Keratinocyte (primary cell): ENCODE results near the gene ZEB2.

Experiments used
- EZH2 ChIP-seq: IDR thresholded peaks from one replicate; pipeline ENCODE4 v1.6.1; 2012; ENCODE audit warnings: inconsistent platforms, mild to moderate bottlenecking, low read length, moderate library complexity
- TF ChIP-seq, protein P1 (sequence below), 3 experiments: IDR thresholded peaks in 1 of 3; conservative IDR thresholded peaks in 1 of 3; optimal IDR thresholded peaks in 1 of 3; 2 replicates in 2 of 3; 3 replicates in 1 of 3; pipeline versions ENCODE3 to v1.5.1; 2011; ENCODE audit warnings: low read length in 3 of 3, mild to moderate bottlenecking in 3 of 3, moderate library complexity in 2 of 3, control low read depth in 1 of 3, inconsistent platforms in 1 of 3; ENCODE audit not compliant: insufficient read depth in 2 of 3; ENCODE audit errors: extremely low read depth in 1 of 3

DNA sequence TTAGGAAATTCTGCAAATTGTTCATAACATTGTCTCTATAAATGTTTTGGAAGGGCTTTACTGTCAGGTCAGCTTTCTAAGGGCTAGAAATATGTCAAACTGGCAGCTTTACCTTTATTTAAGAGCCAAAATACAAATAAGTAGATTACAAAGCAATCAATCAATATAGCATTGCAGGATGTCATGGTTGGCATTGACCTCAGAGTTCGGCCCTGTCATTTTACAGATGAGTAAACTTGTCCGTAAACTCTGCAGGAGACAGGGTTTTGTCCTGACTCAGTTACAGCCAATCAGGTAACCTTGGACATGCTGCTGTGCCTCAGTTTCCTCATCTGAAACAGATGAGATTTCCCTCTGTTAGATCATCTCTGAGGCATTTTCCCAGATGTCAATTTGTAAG lies 25.9 kb upstream of the ZEB2 start:
- TF ChIP-seq, protein P1, sequence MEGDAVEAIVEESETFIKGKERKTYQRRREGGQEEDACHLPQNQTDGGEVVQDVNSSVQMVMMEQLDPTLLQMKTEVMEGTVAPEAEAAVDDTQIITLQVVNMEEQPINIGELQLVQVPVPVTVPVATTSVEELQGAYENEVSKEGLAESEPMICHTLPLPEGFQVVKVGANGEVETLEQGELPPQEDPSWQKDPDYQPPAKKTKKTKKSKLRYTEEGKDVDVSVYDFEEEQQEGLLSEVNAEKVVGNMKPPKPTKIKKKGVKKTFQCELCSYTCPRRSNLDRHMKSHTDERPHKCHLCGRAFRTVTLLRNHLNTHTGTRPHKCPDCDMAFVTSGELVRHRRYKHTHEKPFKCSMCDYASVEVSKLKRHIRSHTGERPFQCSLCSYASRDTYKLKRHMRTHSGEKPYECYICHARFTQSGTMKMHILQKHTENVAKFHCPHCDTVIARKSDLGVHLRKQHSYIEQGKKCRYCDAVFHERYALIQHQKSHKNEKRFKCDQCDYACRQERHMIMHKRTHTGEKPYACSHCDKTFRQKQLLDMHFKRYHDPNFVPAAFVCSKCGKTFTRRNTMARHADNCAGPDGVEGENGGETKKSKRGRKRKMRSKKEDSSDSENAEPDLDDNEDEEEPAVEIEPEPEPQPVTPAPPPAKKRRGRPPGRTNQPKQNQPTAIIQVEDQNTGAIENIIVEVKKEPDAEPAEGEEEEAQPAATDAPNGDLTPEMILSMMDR (optimal IDR thresholded peaks at IDR 0.05 in 1 of 3, IDR thresholded peaks at IDR 0.05 in 1 of 3, conservative IDR thresholded peaks at IDR 0.05 in 1 of 3; ENCODE audit: extremely low read depth in 1 of 3, insufficient read depth in 2 of 3, low read length in 3 of 3) = no peak
- TF ChIP-seq EZH2 = no peak
